ENCODE data around the gene MYT1. TPM values are rescaled to one million over a fixed set of nuclear protein-coding genes. Genes with fewer than 3 reads are reported as not detected.

MYT1 gene
- total RNA-seq, 1 experiment from 2014 or later: 2.0 TPM

GRCh38 chr20:64185276-64185900, 21.1 kb downstream of the MYT1 start:
- DNase-seq (ENCODE audit: low spot score) (no peak), ATAC-seq (no peak)
- peaks cover 5% of the 10 kb centered on the region for H3K36me3 Mint-ChIP-seq
- ChIA-PET CTCF (no interaction called here), POLR2A (no interaction called here)
- peaks cover 30% of the 10 kb centered on the region for H3K4me1 Mint-ChIP-seq
- peaks cover 4% of the 10 kb centered on the region for H3K9me3 Mint-ChIP-seq
- H3K4me3 Mint-ChIP-seq: no peak overlapping the region
- no peak overlapping the region for H3K27ac Mint-ChIP-seq
- TF ChIP-seq ZNF532 (CRISPR knock-in tag; IDR thresholded peaks at IDR 0.05; ENCODE audit: borderline replicate concordance): no peak
- no peak for TF ChIP-seq FOXK1 (CRISPR knock-in tag; IDR thresholded peaks at IDR 0.05)
- TF ChIP-seq ATF3 (CRISPR knock-in tag; conservative IDR thresholded peaks at IDR 0.05): no peak
- no peak for TF ChIP-seq ERG (CRISPR knock-in tag; IDR thresholded peaks at IDR 0.05)
- TF ChIP-seq TEAD4 (CRISPR knock-in tag; IDR thresholded peaks at IDR 0.05): no peak
- no peak for TF ChIP-seq NFE2L1 (CRISPR knock-in tag; IDR thresholded peaks at IDR 0.05)
- no peak for TF ChIP-seq ATF6 (CRISPR knock-in tag; IDR thresholded peaks at IDR 0.05)
- TF ChIP-seq NFATC4 (CRISPR knock-in tag; IDR thresholded peaks at IDR 0.05): no peak
- H3K27me3 Mint-ChIP-seq (ENCODE audit: low read depth): peaks cover 3% of the 10 kb centered on the region; the same call in 1 of the 2 replicates

GRCh38 chr20:64186071-64186598, 21.9 kb downstream of the MYT1 start:
- POLR2A ChIA-PET: no interaction called here
- no peak for DNase-seq (ENCODE audit: low spot score)
- peaks cover 3% of the 10 kb centered on the region; the same call in 1 of the 2 replicates for H3K27me3 Mint-ChIP-seq (ENCODE audit: low read depth)
- H3K4me3 Mint-ChIP-seq: no peak overlapping the region
- H3K36me3 Mint-ChIP-seq: peaks cover 5% of the 10 kb centered on the region
- no peak overlapping the region for H3K27ac Mint-ChIP-seq
- H3K9me3 Mint-ChIP-seq: peaks cover 4% of the 10 kb centered on the region
- H3K4me1 Mint-ChIP-seq: peaks cover 36% of the 10 kb centered on the region
- CTCF ChIA-PET: no interaction called here
- ATAC-seq: no peak
- TF ChIP-seq GTF2I (CRISPR knock-in tag; conservative IDR thresholded peaks at IDR 0.05) (no peak), NR3C1 (CRISPR knock-in tag; conservative IDR thresholded peaks at IDR 0.05; ENCODE audit: low read depth) (no peak), AR (CRISPR knock-in tag; IDR thresholded peaks at IDR 0.05) (no peak), ZBTB21 (CRISPR knock-in tag; IDR thresholded peaks at IDR 0.05; ENCODE audit: borderline replicate concordance) (no peak), PRDM15 (CRISPR knock-in tag; IDR thresholded peaks at IDR 0.05) (no peak), E2F5 (CRISPR knock-in tag; IDR thresholded peaks at IDR 0.05) (no peak), USF2 (CRISPR knock-in tag; IDR thresholded peaks at IDR 0.05) (no peak), ZNF416 (CRISPR knock-in tag; IDR thresholded peaks at IDR 0.05) (no peak)
